NCI-H1048 (cell line): ENCODE measurements around the gene IFITM2.
"Not testable (repeated sequence)": the region's sequence is repeated elsewhere in the genome, so short reads cannot be mapped to it uniquely, and the experiment has no call there.

Source experiments
- DNase-seq: peaks from one replicate; lab custom pipeline; 2025; lab: John Stamatoyannopoulos, UW

The IFITM2 gene

GRCh38 chr11:281486-282161, 26.0 kb upstream of the IFITM2 start:
- DNase-seq: no peak

GRCh38 chr11:282171-282570, 25.4 kb upstream of the IFITM2 start:
- no peak for DNase-seq

GRCh38 chr11:282630-283360, 24.8 kb upstream of the IFITM2 start:
- no peak for DNase-seq

- DNase-seq: no peak
Observed at GRCh38 chr11:283405-284104, 24.1 kb upstream of the IFITM2 start.

GRCh38 chr11:284105-285020, 23.3 kb upstream of the IFITM2 start:
- no peak for DNase-seq

- no peak for DNase-seq
Observed at GRCh38 chr11:285021-285893, 22.4 kb upstream of the IFITM2 start.

- DNase-seq: no peak
Observed at GRCh38 chr11:285894-286220, 21.8 kb upstream of the IFITM2 start.

GRCh38 chr11:286977-287820, 20.4 kb upstream of the IFITM2 start:
- not testable (repeated sequence) for DNase-seq

- DNase-seq: no peak
Observed at GRCh38 chr11:287821-288477, 19.7 kb upstream of the IFITM2 start.

- DNase-seq: no peak
Observed at GRCh38 chr11:288478-289397, 18.9 kb upstream of the IFITM2 start, which contains the start of gene PGGHG. PGGHG (plus strand) TSS chr11:289126; CDS start chr11:289817, 691 bp downstream.

- DNase-seq: no peak
Observed at GRCh38 chr11:289398-289711, 18.3 kb upstream of the IFITM2 start.

GRCh38 chr11:289712-290620, 17.6 kb upstream of the IFITM2 start:
- no peak for DNase-seq

GRCh38 chr11:290621-291231, 16.9 kb upstream of the IFITM2 start:
- no peak for DNase-seq

- no peak for DNase-seq
Observed at GRCh38 chr11:291281-292210, 16.1 kb upstream of the IFITM2 start.

GRCh38 chr11:292211-293121, 15.2 kb upstream of the IFITM2 start:
- DNase-seq: no peak
